Hematopoietic multipotent progenitor cell treated with erythropoietin and hydrocortisone succinate and interleukin-3 and kit ligand, for 8 days (in vitro differentiated cells): ENCODE data around the gene COL7A1.
"Not testable (repeated sequence)": the region's sequence is repeated elsewhere in the genome, so short reads cannot be mapped to it uniquely, and the experiment has no call there.

ENCODE experiments used
- DNase-seq: peaks from one replicate; pipeline ENCODE4 v3.0.0-alpha.2; 2015

COL7A1 gene

GRCh38 chr3:48561045-48561736, 33.9 kb downstream of the COL7A1 start:
- DNase-seq = peak; percentile 63

DNA sequence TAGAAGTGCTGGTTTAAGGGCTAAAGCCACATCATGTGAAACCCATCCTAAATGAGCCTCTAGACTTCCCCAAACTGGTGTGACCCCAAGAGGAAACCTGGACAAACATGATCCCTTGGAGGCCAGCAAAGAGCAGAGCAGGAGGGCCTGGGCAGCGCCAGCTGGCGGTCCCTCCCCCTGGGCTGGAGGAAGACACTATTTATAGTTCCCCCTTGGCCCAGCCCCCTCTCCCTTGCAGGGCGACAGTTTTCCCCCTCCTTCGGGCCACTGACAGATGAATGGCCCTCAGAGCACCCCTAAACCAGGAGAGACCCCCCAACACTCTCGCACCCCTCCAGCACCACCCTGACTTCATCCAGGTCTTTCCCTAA, 34.5 kb downstream of the COL7A1 start:
- DNase-seq = no peak

GRCh38 chr3:48558493-48559134, 36.5 kb downstream of the COL7A1 start:
- peak; percentile 28 for DNase-seq

GRCh38 chr3:48556796-48557626, 38.1 kb downstream of the COL7A1 start, which contains the start of gene PFKFB4:
Gene PFKFB4, minus strand, starts transcription at chr3:48556803. Its CDS starts 26 bp downstream, at chr3:48556777.
- DNase-seq = peak; percentile 99

GRCh38 chr3:48555949-48556795, 39.0 kb downstream of the COL7A1 start:
- DNase-seq = no peak

GRCh38 chr3:48555231-48555948, 39.7 kb downstream of the COL7A1 start:
- peak; percentile 93 for DNase-seq

DNA sequence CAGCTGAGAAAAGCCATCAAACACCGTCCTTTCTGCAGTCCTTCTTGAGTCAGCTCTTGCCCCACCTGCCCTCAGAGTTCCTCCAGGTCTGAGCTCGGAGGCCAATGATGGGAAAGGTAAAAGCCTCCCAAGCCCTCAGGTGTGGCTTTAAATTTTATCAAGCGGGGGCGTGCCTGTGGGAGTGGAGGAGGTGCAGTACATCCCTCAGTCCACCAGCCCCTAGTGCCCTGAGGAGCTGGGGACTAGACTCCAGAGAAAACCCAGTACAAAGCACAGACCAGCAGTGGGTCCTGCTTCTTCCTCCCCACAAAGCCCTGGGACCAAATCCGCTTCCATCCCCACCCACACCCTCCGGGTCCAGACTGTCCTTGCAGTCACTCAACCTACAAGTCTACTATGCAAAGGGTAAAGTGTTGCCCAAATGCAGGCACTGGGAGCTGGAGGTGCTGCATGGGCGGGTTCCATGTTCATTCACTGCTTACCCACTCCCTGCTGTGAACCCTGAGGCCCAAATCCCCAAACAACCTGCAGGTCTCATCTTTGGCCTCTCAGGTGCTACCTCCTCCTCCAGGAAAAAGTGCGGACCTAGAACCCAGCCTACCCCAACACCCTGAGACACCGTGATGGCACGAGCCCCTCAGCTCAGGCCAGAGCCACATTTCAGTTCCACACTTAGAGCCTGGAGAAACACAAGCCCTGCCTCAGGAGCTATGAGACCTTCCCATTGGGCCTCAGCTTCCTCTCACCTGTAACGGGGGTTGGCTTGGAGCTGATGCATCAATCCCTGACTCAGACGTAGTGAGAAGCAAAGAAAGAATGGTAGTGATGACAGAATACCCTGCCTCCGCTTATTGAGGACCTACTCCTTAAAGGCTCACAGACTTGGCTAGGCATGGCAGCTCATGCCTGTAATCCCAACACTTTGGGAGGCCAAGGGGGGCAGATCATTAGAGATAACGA, 41.0 kb downstream of the COL7A1 start:
- DNase-seq = no peak

DNA sequence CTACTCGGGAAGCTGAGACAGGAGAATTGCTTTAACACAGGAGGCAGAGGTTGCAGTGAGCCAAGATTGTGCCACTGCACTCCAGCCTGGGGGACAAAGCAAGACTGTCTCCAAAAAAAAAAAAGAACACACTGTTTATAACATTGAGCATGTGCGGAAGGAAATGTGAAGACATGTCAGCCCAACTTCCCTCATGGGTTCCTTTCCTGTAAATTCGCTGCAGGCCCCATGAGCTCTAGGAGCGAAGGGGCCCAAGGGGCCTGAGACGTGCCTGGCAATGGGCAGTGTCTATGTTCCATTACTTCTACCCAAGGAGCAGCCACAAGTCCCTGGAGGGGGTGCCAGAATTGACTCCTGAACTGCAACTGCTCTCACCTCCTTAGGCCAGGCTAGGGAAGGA, 41.8 kb downstream of the COL7A1 start:
- DNase-seq = no peak

- no peak for DNase-seq
Measured at GRCh38 chr3:48552111-48552951, 42.8 kb downstream of the COL7A1 start.

GRCh38 chr3:48551651-48552050, 43.5 kb downstream of the COL7A1 start:
- not testable (repeated sequence) for DNase-seq

GRCh38 chr3:48548729-48549705, 46.1 kb downstream of the COL7A1 start:
- peak; percentile 85 for DNase-seq

DNA sequence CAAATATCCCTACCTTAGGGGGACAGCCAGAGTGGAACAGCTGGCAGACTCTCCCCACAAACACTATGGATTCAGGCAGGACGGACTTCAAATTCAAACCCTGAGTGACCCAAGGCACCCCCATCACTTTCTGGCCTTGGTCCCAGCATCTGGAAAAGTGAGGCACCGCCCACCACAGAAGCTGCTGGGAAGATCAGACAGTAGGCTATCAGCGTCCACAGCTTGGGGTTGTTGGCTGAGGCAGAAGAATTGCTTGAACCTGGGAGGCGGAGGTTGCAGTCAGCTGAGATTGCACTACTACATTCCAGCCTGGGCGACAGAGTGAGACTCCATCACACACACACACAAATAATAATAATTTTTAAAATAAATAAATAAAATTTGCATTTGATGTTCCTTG, 47.0 kb downstream of the COL7A1 start:
- peak; percentile 82 for DNase-seq

DNA sequence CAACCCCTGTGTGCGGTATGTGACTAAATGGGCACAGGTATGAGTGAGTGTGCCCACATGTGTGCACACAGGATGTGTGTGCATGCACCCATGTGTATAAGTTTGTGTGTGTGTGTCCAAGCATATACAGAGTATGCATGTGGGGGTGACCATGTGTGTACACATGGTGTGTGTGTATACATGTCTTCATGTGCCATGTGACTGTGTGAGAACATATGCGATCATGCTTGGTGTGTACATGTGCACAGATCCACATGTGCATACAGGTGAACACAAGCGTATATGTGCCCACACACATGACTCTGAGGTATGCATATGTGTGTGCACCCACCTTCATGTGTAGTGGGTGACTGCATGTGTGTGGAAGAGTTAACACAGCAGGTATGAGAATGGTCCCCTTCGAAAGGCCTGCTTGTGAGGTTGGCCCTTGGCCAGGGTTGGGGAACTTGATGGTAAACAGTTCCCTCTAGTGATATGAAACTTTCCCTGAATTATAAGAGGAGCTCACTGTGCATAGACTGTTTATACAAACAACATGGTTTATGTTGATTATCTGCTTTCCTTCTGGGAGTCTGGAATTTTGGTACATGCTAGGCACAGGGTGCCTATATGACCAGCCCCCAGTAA, 48.8 kb downstream of the COL7A1 start:
- no peak for DNase-seq

DNA sequence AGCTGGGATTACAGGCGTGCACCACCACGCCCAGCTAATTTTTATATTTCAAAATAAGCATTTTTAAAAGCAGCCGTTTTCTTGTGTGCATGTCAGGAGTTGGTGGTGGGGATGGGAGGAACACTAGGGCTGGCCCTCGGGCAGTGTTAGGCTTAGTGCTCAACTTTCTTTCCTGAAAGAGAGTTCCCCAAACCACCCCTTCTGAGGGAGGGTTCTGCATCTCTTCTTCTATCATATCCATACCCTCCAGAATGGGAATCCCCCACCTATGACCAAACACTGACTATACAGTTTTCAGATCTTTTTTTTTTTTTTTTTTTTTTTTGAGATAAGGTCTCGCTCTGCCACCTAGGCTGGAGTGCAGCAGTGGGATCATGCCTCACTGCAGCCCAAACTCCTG, 51.0 kb downstream of the COL7A1 start:
- no peak for DNase-seq

- no peak for DNase-seq
Measured at GRCh38 chr3:48543271-48543866, 51.8 kb downstream of the COL7A1 start.

GRCh38 chr3:48538451-48538850, 56.7 kb downstream of the COL7A1 start:
- no peak for DNase-seq

GRCh38 chr3:48536785-48537184, 58.3 kb downstream of the COL7A1 start:
- DNase-seq = no peak

DNA sequence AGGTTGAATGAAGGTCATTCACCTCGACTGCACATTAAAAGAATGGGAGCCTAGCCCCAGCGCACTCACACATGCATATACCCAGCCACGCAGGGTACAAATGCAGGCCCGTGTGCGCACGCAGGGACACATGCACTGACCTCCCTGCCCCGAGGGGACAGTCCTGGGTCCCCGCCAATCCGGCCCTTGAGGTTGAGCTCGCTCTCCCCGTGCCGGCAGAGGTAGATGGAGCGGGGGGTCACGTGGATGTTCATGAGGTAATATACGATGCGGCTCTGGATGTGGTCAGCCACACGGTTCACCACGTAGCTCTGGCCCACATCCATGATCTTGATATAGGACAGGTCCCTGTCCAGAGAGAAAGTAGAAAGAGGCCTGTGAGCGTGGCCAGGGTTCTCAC, 59.0 kb downstream of the COL7A1 start:
- no peak for DNase-seq
